Activated naive CD8-positive, alpha-beta T cell treated with anti-CD3 and anti-CD28 coated beads, Interleukin-2, amount 50 U/mL, for 16 hours (primary cell): ENCODE results near the gene SLC25A48.

ENCODE experiments used
- DNase-seq: peaks from one replicate; pipeline ENCODE4 v3.0.0-alpha.2; 2020; ENCODE audit warnings: low read depth, low spot score

Gene SLC25A48

DNA sequence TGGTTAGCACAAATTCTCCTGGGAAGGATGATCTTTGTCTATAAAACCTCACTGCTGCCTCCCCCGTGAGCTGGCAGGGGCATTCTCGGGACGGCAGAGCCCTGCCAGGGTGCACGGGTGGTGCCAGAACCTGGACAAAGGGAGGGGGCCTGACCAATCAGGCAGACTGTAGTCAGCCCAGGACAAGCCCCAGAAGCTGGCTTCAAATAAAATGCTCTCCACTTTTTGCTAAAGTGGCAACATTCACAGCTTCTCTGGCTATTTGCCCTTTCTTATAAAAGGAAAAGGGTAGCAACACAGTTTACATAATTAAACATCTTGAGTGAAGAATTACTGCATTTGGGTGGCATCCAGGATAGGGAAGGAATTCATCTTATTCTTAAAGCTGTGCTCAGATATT lies 46.8 kb downstream of the SLC25A48 start:
- DNase-seq = no peak

DNA sequence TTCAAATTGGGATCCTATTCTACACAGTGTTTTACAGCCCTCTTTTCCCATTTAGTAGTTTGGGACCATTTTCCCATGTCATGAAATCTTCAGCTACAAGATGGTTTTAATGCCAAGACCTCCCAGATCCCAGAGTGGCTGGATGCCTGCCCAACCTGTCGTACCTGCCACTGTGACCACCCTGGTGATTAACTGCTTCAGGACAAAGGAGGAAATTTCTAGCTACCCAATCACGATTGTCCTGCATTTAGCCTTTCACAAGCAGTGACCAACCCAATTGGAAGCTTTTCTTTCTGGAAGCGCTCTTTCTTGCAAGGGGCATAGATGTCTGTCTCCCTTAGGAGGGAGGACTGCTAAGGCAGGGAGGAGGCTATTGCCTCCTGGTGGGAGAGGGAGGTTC lies 47.4 kb downstream of the SLC25A48 start:
- DNase-seq = no peak

DNA sequence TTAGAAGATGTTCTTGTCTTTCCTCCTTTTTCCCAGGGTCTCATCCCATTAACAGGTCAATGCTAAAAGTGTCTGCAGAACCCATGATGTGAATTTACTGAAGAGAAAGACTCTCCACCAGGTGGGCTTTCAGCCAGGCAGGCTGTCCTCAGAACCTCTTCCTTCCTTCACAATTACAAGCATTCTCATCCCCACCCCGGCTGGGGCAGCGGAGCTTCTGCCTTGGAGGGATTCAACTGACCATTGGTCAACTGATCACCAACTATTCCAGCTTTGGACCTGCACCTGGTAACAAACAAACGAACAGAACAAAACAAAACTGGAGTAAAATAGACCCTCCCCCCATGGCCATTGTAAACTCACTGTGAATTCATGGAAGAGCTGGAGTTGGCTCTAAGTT lies 48.6 kb downstream of the SLC25A48 start:
- no peak for DNase-seq

DNA sequence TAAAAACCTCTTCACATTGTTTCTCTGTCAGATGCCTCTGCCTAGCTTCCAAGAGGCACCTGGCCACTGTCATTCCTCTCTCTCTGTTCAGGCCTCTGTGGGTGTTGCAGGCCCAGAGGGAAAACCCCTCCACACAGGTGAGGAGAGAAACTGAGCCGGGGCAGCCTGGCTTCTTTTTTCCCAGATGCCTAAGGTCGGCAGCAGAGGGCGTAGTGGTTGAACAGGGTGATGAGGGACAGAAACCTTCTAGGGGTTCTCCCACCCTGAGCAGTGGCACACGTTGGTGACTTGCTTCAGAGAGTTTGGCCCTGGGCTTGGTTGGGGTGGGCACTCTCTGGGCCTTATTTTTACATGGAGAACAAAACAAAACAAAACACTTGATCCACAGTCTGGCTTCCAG lies 49.0 kb downstream of the SLC25A48 start:
- no peak for DNase-seq

DNA sequence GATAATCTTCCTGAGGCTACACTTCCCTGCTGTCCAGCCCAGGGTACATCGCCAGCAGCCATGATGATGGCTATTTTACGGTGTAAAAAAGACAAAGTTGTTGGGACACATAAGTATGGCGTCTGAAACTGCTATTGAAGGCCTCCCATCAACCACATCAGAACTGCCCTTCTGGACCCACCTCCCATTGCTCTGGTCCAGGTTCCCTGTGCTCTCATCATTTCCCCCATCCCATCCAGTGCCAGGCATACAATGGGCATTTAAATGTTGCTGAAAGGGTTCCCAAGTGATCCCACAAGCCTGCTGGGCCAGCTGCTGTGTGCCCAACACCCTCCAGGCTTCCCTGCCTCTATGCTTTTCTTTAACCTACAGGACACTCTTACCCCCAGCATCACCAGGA lies 50.6 kb downstream of the SLC25A48 start:
- DNase-seq = no peak

DNA sequence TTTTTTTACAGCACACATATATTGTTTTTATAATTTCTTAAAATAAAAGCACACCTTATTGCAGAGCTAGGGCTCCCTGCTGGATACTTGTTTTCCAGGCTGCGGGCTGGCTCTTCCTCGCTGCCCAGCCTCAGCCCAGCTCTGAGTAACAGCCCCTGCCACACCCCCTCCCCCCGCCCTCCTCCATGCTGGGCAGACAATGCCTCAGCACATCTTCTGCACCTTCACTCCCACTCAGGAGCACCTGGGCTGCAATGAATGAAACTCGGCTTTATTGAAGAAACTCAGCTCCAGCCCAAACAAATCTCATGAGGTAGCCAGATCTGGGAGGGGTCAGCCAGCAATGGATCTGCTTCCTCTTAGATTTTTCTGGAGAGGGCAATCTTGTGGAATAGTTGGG lies 51.7 kb downstream of the SLC25A48 start:
- DNase-seq = no peak

DNA sequence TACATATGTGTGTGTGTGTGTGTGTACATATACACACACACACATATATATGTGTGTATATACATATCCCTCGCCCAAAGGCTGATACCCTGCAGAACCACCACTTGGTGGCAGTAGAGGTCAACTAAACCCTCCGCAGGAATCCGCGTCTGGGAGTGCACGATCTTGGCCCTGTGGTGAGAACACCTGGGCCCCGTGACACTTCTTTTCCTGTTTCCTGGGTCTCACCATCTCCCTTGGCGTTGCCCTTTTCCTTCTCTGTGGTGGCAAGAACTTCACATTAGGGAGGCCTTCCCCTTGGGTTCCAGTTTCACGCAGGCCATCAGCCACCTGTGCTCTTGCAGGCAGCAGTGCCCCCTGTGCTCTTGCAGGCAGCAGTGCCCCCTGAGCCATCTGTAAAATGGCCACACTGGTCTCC lies 53.0 kb downstream of the SLC25A48 start:
- peak; percentile 15 for DNase-seq

DNA sequence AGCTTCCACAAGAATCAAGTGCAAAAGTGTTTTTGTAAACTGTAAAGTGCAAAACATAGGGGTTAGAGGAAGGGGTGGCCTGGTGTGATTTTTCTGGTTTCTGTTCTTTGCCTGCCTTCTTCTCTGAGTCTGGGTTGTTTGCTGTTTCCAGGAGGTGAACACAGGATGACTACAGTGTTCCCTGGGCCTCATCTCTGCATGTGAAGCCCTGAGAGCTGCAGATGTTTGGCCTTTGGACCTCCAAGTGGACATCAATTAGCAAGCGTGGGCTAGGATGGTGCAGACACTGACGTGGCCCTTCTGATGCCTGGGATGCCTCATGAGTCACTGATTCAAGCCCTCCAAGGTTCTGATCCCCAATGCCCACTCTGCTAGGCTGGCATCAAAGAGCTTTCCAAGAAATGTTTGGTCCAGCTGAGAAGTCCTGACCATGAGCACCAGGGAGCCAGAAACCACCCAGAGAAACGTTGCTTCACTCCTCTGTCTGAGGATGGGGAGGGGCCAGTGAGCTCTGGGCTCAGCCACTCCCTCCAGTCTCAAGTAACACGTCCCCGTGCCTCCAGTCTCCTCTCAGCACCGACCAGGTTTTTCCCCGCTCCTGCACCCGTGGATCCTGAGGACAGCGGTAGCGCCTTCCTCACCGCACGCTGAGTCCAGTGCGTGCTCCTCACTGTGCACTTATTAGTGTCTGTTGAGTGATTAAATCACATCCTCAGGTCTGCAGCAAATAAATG lies 53.6 kb downstream of the SLC25A48 start:
- DNase-seq = no peak

DNA sequence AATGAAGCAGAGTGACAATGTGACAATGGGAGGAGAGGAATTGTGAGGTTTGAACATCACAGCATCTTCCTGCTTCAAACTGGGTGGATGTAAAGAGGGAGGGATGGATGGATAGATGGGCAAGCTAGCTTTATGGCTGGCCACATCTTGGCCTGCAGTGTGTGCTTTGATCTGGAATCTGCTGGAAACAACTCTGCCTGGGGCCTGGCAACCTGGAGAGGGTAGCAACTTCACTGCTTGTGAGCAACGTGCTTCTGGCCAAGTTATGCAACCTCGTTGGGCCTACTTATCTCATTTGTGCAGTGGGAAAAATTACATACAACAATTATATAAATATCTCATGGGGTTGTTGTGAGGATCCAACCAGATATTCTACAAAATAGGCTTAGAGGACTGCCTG lies 55.8 kb downstream of the SLC25A48 start:
- no peak for DNase-seq

DNA sequence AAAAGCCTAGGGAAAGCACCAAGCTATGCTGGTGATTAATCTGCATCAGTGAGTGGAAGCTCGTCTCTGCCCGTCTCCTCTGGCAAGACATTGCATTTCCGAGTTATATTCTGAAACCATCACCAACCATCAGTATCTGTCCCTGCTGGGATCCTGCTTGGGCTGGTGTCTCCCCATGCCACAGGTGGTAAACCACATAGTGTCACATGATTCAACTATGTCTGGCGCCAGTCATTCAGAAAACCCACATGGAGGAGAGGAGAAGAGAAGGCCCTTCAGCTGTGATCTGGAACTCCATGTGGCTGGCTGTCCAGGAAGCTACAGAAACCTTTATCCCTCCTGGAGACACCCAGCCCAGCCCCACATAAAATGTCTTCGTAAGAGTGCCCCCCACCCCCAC lies 56.4 kb downstream of the SLC25A48 start:
- DNase-seq = no peak

DNA sequence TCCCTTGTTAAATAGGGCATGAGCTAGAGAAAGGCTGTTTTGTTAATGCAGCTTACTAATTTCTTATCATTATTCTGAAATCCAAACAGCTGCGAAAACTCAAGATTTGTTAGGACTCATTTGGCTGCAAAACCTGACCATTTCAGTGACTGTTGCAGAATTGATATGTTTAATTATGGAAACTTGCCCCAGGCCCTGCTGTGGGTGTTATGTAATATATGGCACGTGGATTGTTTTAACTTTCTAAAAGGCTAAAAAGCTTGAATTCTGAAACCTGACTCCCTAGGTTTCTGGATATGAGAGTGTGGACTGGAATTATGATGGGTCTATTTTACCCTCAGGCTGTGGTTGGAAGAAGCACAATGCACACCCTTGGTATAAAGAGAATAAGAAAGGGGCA lies 56.8 kb downstream of the SLC25A48 start:
- DNase-seq = no peak

DNA sequence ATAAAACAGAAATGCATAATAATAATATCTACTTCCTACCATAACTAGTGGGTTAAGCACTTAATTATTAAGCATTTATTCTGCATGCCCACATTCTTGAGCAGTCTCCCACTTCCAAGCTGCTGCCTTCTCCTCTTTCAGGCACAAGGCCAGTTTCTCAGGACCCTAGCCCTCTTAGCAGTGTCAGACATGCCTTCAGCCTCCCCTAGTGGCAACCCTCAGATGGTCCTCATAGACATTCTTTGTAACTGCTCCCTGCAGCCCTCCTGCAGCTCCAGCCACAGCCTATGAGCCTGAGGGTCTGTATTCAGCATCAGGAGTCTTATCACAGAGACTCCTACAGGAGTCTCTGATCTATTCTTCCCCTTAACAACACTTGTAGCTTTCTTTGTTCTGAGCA lies 57.3 kb downstream of the SLC25A48 start:
- DNase-seq = no peak

DNA sequence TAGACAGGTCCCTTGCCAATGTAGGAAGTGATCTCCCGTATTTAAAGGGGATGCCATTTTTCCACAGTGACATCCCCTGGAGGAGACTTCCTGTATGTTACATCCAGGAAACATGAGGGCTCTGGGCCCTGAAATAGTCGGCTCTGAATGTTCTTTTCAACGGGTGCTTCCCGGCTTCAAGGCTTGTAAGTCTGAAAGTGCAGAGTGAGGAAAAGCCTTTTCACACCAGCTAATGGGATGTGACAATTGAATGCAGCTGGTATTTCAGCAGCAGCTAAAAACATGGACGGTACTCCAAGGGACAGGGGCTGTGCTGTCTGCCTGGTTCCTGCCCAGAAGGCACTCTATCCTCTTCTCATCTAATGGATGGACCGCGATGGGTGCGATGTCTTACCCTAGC lies 59.8 kb downstream of the SLC25A48 start:
- no peak for DNase-seq

DNA sequence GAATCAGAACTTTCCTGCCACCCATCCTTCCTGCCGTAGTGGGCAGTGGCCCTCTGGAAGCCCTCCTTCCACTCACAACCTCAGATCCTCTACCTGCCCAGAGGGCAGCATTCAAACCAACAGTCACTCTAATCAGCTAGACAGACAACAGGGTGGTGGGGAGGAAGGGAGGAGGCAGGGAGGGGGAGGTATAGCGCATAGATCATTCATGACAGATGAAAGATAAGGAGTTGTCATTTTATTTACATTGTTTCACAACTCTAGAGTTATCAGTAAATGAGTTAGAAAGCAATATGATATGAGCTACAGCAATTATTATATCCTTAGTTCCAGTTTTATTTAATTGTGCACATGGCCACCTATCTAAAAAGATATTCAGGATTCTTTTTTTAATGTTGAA lies 60.3 kb downstream of the SLC25A48 start:
- DNase-seq = no peak

DNA sequence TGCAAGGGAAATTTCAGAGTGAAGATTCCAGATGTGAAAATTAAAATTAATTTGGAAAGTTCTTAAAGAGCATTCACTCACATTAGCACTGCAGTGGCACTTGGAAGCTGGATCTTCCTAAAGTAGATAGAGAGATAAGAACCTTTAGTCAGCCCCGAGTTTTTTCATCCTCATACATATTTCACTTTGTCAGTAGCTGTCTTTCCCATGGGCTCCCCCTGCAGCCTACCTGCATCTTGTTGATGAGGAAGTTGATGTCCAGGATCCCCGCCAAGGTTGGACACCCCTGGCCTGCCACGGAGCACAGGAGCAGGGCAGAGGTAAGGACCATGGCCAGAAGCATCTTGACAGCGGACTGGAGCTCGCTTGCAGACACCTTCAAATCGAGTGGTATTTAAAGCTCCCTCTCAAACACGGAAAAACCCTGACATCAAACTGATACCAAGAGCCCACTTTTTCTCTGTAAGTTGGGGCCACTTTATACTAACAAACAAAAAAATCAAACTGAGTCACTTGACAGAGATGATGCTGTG lies 61.1 kb downstream of the SLC25A48 start, which contains the start of gene IL9:
TSS of gene IL9 (minus strand) at position 368 of the 533 bp plus-strand sequence. CDS start at position 343, 25 bp downstream.
- no peak for DNase-seq

DNA sequence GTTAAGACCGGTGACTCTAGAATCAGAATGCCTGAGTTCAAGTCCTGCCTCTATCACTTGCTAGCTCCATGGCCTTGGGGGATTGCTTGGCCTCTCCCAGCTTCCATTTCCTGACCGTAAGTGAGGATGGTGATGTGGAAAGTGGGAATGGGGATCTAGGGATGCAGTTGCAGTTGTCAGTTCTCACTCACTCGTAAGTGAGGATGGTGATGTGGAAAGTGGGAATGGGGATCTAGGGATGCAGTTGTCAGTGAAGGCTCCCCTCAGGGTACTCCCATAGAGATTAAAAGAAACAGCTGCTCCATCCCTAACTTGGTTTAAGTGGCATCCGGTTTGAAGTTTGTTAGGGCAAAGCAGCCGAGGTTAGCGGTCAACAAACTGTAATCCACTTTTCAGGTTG lies 64.2 kb downstream of the SLC25A48 start:
- no peak for DNase-seq

DNA sequence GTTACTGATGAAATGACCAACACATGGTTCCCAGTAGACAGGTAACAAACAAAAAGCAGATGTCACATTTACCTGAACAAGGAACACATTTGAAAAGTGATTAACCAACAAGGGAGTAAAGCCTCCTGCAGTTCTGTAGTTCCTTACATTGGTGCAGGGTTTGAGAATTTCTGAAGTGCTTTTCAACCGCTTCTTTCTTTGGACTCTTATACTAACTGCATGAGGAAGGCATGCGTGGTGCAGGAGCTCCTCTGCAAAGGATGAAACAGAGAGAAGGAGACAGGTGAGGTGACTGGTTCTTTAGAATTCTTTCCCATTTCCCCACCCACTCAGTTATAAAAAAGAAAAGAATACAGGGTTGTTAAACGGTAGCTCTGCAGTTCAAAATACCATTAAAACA lies 65.8 kb downstream of the SLC25A48 start:
- no peak for DNase-seq

DNA sequence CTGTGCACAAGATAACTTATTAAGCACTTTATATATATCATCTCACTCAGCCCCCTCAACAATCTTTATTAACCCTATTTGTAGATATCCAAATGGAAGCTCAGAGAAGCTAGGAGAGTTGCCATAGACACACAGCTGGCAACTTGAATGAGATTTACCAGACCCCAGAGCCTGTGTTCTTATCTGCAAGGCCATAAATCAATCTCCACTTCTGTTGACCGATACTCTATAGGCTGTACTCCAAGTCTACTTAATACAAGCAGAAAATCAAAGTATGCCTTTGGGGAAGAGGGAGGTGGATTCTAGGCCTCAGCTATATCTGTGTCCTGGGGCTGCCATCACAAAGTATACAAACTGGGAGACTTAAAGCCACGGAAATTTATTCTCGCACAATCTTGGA lies 67.2 kb downstream of the SLC25A48 start:
- DNase-seq = no peak

DNA sequence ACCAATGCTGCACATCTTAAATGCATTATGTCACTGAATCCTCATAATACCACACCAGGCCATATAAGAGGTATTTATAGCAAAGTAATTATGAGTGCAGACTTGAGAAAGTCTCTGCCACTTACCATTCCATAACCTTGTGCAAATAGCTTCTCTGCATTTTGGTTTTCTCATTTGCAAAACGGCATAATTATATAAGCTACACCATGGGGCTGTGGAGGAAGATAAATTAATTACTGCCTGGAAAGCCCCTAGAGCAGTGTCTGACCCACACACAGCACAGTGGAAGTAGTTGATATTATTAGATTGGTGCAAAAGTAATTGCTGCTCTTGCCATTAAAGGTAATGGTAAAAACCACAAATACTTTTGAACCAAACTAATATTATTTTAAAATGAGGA lies 70.7 kb downstream of the SLC25A48 start:
- DNase-seq = no peak

DNA sequence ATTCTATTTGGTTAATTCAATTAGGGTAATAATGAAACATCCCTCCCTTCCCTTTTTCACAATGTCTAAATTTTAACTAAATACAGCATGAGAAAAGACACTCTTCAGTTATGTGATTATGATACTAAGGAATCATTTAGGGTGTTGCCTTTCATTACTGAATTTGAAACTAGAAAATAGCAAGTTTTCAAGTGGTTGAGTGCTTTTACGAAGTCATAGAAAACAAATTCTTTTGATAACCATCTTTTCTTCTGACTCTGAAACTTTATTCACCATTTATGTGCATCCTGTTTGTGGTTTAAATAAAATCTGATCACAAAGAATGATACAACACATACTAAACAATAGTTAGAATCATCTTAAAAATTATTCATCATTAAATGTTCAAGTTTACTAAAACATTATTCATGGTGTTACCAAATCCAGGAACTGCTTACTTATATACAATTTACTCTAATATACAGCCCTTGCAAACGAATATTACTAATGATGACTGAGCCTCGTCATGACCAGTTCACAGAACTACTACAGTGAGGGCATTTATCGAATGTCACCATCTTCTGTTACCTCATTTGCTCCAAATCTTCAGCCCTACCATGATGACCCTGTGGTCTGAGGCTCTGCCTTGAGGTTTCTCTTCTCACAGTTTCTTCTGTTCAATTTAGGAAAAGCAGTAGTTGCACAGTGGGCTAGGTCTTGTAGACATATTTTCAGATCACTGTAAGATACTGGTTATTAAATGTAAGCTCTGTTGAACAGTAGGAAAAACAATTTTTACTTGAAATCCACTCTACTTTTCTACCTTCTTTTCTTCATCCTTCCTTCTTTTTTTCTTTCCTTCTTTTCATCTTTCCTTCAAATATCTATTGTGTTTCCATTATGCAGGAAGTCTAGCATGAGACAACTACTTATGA lies 79.5 kb downstream of the SLC25A48 start:
- DNase-seq = no peak

DNA sequence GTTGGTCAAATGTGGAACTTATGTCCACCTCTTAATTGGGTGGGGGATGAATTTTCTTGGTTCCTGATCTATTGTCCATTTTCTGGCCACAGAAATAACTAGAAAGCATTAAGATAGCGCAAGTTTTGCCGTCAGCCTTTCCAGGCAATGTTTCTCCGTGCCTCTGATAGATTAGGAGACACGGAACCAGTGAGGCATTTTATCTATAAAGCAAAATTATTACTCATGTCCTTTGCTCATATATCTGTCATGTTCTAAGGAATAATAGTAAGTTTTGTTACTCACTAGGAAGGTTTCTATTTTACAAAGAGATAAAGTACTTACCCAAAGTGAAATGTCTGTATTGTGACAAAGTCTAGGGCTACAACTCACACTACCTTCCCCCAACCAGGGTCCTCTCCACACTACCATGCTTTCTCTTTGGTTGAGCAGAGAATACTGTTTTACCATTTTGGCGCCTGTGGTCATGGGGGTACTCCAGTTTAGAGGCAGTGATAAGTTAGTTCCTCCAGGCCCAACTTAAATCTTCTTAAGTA lies 81.1 kb downstream of the SLC25A48 start:
- no peak for DNase-seq

DNA sequence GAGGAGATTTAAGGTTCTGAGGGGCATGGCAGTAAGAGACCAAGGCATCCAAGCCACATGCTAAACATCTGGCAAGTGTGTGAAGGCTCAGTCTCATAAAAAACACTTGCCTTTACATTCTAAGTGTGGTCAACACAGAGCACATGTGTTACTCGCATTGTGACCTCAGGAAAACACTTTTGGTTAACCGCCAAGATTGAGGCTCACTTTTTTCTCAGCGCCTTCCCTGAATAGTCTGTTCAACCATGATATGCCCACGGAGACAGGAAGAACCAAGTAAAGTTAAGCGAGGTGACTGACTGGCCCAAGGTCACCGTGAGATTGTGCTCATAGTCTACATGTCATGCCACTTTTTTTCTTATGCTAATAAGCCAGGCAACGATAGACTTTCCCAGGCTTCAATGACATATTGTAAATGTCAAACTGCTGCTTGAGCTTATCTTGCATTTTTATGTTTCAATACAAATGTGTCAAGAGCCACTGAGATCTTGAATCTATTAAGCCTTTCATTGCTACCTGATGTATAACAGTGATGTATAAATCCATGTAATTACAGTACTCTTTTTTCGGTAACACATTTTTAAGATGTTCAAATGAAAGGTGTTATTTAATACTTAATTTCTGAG lies 82.3 kb downstream of the SLC25A48 start:
- no peak for DNase-seq
